ENCODE data around the gene TUFT1.

- TF ChIP-seq ATF2 (IDR thresholded peaks at IDR 0.05; ENCODE audit: low read length), result no peak
- no peak for TF ChIP-seq EZH2 (IDR thresholded peaks at IDR 0.05; ENCODE audit: borderline replicate concordance, control insufficient read depth, low read depth, low read length)
- TF ChIP-seq RFX5 (IDR thresholded peaks at IDR 0.05; ENCODE audit: low read depth, low read length), result no peak
- TF ChIP-seq, protein P1, sequence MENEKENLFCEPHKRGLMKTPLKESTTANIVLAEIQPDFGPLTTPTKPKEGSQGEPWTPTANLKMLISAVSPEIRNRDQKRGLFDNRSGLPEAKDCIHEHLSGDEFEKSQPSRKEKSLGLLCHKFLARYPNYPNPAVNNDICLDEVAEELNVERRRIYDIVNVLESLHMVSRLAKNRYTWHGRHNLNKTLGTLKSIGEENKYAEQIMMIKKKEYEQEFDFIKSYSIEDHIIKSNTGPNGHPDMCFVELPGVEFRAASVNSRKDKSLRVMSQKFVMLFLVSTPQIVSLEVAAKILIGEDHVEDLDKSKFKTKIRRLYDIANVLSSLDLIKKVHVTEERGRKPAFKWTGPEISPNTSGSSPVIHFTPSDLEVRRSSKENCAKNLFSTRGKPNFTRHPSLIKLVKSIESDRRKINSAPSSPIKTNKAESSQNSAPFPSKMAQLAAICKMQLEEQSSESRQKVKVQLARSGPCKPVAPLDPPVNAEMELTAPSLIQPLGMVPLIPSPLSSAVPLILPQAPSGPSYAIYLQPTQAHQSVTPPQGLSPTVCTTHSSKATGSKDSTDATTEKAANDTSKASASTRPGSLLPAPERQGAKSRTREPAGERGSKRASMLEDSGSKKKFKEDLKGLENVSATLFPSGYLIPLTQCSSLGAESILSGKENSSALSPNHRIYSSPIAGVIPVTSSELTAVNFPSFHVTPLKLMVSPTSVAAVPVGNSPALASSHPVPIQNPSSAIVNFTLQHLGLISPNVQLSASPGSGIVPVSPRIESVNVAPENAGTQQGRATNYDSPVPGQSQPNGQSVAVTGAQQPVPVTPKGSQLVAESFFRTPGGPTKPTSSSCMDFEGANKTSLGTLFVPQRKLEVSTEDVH (IDR thresholded peaks at IDR 0.05; ENCODE audit: low read depth, partially characterized antibody), result no peak
- TF ChIP-seq POLR2AphosphoS2 (IDR thresholded peaks at IDR 0.05; ENCODE audit: low read depth, low read length), result no peak
- TF ChIP-seq CTCF (IDR thresholded peaks at IDR 0.05 in 2 of 3, conservative IDR thresholded peaks at IDR 0.05 in 1 of 3; ENCODE audit: control insufficient read depth in 2 of 3, extremely low read depth in 1 of 3, insufficient read depth in 1 of 3, low read depth in 3 of 3, low read length in 3 of 3), result no peak
- no peak for TF ChIP-seq PAX8 (IDR thresholded peaks at IDR 0.05)
- no peak for TF ChIP-seq RAD51 (IDR thresholded peaks at IDR 0.05)
- no peak for TF ChIP-seq MAX (IDR thresholded peaks at IDR 0.05; ENCODE audit: low read depth, low read length)
- TF ChIP-seq RCOR1 (conservative IDR thresholded peaks at IDR 0.05; ENCODE audit: low read depth, low read length), result no peak
- no peak for TF ChIP-seq ASH2L (IDR thresholded peaks at IDR 0.05; ENCODE audit: borderline replicate concordance, low read depth)
- TF ChIP-seq HCFC1 (IDR thresholded peaks at IDR 0.05; ENCODE audit: low read length), result no peak
- TF ChIP-seq SUZ12 (IDR thresholded peaks at IDR 0.05; ENCODE audit: unreplicated experiment), result no peak
Measured at GRCh38 chr1:151540982-151541377, 871 bp downstream of the TUFT1 start.

Data from GM12878 (cell line).